ENCODE measurements around the gene CDHR1.
"Not testable (repeated sequence)": the region's sequence is repeated elsewhere in the genome, so short reads cannot be mapped to it uniquely, and the experiment has no call there.

The CDHR1 gene

DNA sequence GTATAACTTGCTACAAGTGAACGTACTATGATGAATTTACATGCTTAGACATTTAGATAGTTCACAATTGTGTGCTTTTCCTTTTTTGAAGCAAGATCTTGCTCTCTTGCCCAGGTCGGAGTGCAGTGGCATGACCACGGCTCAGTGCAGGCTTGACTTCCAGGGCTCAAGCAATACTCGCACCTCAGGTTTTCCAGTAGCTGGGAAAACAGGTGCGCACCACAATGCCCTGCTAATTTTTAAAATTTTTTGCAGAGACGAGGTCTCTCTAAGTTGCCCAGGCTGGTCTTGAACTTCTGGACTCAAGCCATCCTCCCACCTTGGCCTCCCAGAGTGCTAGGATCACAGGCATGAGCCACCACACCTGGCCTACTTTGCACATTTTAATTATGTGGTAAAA, 18.9 kb upstream of the CDHR1 start:
- no peak for DNase-seq

DNA sequence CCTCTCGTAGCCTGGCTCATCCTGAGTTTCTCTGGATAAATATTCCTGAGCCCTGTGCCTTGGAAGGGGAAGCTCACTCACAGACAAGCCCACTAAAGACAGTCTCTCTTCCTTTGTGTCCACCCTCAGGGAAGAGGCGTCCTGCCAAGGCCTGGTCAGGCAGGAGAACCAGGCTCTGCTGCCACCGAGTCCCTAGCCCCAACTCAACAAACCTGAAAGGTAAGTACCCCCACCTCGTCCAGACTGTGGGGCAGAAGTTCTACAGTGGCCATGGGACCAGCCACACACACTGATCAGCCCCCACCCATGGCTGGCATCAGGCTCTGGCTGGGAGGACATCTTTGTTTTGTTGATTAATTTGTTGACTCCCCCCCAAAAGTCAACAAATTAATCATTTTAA, 18.0 kb upstream of the CDHR1 start:
- no peak for DNase-seq

DNA sequence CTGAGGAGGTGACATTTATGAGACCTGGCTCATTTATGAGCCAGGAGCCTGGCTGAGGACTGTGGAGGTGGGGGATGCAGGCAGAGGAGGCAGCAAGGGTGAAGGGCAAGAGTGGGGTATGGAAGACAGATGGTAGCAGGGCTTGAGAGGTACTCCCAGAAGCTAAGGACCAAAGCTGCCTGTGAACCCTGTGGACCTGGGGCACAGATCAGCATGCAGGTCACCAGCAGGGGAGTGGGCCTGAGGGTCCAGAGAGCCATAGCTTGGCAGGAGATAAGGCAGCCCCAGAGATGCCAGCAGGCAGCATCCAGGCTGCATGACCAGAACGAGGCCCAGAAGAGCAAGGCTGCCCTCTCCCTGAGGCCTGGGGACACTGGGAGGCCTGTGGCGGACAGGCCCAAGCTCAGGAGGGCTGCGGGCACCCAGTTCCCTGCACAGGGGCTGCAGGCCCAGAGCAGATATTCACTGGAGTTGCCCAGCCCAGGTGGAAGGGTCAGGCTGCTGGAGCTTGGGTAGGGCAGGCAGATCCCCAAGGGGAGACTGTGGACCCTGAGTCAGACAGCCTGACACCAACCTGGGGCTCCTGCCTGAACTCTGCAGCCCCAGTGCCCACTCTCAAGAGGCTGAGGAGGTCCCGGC, 17.4 kb upstream of the CDHR1 start:
- DNase-seq = no peak

DNA sequence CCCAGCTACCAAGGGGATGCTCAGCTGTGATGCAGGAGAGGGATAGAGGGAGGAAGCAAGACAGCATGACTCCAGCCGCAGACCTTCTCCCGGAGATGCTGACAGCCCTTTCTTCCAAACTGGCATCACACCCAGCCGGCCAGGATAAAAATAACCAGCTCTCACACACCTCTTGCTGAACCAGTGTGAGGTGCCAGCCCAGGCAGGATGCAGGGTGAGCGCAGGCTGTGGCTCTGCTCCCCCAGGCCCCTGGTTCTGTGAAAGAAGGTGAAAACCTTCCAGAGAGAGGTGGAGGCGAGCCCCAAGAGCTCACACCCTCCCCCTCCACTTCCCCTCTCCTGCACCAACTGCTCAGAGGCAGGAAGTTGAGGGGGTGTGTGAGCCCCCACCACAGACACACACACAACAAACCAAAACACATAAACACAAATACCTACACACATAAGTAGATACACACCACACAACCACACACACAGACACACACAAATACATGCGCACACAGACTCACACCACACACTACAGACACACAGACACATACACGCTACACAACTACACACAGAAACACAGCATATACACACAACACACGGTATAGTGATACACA, 16.7 kb upstream of the CDHR1 start:
- DNase-seq = no peak

DNA sequence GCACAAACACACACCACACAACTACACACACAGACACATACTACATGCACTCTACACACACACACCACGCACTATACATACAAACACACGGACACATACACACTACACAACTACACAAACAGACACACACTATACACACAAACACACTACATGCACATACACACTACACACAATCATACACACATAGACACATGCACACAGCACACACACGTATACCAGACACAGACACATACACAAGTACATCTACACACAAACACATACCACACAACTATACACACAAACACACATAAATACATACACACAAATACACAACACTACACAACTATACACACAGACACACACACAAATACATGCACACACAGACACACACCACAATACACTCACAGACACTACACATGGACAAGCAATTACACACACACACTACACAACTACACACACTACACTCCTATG, 16.2 kb upstream of the CDHR1 start:
- no peak for DNase-seq

DNA sequence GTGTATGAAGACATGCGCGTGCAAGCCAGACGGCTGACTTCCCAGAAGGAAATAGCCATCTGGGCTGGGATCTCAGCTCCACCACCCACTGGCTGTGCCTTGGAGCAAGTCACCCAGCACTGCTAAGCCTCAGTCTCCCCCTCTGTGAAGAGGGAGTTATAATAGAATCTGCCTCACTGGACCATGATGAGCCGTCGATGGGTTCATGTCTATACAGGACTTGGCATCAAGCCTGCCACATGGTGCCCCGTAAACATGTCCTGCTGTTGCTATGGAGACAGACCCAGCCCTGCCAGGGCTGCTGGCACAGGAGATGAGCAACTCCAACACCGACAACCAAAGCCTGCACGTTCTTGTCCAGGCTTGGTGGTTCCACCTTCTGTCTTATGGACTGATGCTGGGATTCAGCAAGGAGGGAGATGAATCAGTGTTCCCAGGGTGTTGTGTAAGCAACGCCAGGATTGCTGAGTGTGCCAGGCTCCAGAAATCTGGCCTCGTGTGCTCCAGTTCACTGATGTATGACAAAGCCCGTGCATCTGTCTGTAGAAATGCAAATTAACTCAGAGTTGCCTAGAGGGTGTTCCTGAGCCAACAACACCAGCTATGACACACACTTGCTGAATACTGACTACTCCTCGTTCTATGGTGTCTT, 15.2 kb upstream of the CDHR1 start:
- DNase-seq = no peak

DNA sequence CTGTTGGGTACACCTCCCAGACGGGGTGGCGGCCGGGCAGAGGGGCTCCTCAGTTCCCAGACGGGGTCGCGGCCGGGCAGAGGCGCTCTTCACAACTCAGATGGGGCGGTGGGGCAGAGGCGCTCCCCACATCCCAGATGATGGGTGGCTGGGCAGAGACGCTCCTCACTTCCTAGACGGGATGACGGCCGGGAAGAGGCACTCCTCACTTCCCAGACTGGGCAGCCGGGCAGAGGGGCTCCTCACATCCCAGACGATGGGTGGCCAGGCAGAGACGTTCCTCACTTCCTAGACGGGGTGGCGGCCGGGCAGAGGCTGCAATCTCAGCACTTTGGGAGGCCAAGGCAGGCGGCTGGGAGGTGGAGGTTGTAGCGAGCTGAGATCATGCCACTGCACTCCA, 14.0 kb upstream of the CDHR1 start:
- not testable (repeated sequence) for DNase-seq

DNA sequence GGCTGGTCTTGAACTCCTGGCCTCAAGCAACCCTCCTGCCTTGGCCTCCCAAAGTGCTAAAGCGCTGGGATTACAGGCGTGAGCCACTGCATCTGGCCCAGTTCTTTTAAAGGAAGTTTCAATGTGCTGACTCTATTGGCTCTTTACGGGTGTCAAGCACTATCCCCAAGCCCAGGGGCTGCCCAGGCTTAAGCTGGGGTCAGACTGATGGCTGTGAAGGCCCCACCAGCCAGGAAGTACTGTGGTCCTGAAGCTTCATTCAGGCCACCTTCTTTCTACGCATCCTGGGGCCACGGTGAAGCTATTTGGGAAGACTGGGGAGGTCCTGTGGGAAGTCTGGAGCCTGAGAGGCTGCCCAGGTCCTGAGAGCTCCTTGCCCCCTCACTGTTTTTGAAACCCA, 12.7 kb upstream of the CDHR1 start:
- DNase-seq = no peak

DNA sequence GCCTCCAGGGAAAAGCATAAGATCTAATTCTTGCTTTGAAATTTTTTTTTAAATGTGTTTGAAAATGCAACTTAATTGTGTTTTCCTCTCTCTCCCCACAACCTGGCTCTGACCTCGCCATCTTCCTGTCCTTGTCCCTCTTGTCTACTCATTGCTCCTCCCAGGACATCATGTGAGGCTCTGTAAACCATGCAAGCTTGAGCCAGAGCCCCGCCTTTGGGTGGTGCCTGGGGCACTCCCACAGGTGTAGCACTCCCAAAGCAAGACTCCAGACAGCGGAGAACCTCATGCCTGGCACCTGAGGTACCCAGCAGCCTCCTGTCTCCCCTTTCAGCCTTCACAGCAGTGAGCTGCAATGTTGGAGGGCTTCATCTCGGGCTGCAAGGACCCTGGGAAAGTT, 9.8 kb upstream of the CDHR1 start:
- no peak for DNase-seq

DNA sequence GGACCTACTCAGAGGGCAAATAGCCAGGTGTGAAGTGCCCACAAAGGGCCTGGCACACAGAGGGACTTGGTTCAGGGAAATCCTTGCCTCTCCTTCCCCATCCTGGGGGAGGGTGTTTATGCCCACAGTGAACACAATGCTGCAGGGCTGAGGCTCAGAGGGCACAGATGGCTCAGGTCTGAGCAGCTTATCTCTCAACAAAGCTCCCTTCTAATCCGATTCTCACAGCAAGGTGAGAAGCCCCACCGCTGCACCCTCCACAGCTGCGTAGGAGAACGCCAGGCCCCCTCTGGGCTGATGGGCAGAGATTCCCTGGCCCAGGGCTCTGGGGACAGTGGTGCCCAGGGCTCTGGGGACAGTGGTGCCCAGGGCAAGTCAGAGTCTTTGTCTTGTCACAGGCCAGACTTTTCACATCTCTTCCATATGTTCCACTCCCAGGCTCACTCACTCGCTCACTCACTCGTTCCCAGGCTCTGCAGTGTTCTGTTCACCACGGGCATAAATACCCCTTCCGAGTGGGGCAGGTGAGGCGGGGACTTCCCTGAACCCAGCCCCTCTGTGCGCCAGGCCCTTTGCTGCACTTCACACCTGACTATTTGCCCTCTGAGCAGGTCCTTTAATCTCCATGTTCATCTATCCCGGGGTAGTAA, 8.7 kb upstream of the CDHR1 start:
- no peak for DNase-seq

DNA sequence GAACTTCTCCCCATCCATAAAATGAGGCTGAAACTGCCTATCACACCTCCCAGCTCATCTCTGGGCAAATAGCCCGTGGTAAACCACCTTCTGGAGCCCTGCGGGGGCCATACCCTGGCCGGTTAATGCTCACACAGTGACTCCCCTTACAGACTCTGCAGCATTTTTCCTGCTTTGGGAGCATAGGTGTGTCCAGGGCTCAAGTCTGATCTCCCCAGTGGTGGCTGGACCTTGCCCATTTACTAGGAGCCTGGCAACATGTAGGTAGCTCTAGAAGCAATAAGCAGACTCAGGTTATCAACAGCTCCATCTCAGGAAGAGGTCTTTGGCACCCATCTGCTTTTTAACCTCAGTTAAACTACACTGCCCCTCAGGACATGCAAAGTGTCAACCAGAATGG, 5.5 kb upstream of the CDHR1 start:
- DNase-seq = no peak

DNA sequence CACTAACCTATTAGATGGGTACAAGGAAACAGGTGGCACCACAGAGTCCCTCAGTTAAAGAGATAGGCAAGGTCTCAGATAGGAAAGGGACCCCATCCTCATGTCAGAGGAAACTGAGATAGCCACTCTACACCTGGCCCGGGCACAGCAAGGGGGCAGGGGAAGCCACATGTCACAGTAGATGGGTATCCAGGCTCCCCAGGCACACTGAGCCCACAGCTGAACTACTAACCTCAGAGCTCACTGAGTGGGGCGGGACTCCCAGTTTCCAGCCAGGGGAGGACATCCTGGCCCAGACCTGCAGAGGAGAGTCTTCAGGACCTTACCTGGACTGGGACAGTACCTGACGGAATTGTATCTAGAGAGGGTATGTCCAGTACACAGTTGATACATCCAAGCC, 3.7 kb upstream of the CDHR1 start:
- DNase-seq = no peak

DNA sequence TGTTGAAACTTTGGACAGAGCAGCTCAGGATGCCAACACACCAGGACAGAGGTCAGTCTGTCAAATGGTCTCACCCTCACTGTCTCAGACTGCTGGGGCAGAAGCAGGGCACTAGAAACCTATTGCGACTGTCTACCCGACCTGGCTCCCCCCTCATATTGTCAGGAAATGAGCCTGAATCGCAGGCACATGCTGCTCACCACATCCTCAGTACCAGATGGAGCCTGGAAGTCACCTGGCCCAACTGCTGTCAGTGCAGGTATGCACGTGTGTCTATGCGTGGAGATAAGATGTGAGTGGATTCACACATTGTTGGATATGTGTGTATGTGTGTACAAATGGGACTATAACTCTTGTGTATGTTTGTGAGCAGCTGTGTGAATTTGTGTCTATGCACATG, 3.2 kb upstream of the CDHR1 start:
- no peak for DNase-seq

DNA sequence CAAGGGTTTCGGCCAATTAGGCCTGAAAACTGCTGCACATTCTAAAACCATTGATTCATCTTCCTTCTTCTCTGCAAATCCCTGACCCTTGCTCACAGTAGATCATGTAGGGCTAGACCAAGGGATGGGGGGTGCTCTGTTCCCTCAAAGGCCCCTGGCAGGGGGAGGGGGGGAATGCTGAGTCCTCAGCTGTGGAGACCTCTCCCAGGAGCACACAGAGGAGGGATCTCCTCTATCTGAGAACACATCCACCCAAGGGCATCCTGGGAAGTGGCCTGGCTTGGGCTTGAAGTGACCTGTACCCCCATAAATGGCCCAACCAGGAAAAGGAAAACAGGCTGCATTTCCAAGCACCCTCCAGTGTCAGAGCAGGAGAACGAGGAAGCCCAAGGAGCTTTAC, 1.0 kb upstream of the CDHR1 start:
- DNase-seq = no peak

DNA sequence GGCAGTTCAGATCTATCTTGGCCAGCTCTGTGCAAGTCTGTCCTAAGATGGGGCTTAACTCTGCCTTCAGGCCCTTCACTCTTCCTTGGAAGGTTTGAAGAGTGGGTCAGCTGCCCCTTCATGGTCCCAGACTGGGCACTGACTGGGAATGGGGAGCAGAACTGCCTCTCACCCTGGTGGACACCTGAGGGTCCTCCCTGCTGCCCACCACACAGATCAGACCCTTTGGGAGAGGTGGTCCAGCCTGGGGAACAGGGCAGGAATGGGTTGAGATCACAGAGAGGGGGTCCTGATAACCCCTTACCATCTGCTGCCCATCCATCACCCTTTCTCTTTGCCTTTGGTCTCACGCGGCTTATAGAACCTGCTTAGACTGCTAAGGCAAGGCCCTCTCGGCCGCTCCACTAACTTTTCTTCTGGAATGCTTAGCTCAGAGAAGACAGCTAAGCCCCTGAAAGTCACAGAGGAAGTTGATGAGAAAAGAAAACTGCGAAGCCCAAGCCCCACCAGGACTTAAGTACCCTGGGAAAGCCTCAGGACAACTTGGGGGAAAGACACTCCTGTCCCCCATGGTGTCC, 402 bp upstream of the CDHR1 start:
- no peak for DNase-seq

DNA sequence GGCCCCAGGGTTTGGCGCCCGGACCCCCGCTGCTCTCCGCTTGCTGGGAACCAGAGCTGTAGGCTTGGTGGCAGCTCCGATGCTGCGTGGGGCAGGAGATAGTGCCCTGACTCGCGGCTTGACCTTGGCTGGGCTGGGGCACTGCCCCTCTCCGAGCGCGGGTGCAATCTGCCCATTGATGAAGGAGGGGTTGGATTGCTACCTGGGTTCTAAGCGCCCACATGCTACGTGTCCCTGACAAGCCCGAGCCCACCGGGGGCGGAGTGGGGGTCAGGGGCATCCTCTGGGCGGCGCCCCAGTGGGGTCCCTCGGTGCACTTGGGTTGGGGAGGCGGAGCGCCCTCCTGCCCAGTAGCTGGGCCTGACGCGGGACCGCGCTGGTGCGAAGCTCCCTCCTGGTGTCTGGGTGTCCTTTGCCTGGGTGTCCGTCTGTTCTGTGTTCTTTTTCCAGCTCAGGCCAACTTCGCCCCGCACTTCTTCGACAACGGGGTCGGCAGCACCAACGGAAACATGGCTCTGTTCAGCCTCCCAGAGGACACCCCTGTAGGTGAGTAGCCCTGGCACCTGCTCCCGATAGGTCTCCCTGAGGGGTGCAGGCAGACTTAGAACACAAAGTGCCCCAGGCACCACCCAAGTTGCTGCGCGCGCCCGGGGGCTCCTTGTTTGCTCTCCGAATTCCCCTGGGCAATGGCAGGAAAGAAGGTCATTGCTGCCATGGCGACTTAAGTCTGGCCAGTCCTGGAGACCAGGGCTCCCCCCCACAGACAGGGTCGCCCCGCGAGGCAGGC, 900 bp downstream of the CDHR1 start:
- no peak for DNase-seq

DNA sequence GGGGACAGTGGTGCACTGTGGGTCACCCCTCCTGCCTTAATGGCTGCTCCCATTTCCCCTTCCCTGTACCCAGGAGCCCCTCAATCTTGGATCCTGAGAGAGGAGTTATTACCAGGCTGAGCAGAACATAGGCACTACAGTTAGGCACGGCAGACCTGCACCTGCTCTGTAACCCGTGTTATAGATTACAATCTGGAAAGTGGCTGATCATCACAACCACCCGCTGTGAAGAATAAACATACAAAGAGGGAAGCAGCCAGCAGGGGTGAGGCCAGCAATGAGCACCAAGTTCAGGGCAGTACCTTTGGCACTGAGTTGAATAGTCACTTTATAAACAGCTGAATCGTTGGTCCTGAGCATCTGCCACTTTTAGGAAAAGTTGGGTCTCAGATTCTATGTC, 1.7 kb downstream of the CDHR1 start:
- DNase-seq = no peak

DNA sequence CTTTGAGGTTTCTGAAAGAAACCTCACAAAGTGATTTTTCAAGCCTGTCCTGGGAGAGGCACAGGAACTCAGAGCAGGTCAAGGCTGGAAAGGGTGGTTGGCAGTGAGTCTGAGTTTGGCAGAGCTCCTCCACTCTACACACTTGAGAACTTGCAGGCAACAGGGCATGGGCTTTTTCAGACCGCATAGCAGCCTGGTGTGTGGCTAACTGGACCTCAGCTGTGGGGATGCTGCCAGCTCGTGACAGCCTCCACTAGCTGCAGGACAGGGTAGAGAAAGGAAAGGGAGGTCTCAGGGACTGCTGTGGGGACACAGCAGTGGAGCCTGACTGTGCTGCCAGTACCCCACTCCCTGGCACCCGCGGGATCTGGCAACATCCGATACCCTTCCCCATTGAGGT, 2.6 kb downstream of the CDHR1 start:
- DNase-seq = no peak

DNA sequence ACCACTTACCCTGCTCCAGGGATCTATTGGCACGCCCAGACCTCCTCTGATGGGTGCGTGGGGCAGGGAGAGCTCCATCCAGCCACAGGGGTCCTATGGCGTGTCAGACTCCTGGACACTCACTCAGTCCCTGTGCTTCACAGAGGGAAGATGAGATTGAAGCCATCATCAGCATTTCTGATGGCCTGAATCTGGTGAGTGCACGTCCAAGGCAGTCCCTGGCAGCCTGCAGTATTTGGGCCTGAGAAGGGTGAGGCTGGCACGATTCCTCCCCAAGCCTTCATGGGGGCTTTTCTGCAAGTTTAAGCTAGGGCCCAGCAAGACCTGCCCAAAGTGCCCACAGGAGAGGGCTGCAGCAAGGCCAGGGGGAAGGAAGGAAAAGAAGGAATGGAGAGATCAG, 3.3 kb downstream of the CDHR1 start:
- DNase-seq = no peak

DNA sequence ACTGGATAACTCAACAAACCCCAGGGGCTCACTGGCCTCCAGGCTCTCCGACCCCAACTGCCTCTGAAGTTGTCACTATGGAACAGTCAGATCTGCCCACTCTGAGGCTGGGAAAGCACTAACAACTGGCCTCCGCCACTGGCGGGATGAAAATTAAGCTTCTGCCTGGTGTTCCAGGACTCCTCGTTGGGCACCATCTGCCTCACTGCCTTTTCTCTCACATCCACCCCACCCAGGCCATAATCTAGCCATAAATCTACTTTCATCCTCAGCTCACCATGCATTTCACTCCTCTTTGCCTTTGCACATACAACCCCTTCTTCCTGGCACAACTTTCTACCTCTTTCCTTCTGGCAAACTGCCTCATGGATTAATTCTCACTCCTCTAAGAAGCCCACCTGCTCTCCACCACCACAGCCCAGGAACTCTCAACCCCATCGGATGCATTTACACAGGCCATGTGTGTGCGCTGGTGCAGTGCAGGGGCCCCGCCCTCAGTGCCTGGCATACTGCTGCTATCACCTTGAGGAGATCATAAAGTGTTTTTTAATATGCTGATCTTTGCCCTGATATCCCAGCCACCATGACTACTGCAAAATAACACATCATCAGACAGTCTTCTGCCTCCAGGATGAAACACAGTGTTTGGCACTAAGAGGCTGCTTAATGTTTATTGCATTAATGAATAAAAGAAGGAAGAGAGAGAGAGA, 4.0 kb downstream of the CDHR1 start:
- no peak for DNase-seq

DNA sequence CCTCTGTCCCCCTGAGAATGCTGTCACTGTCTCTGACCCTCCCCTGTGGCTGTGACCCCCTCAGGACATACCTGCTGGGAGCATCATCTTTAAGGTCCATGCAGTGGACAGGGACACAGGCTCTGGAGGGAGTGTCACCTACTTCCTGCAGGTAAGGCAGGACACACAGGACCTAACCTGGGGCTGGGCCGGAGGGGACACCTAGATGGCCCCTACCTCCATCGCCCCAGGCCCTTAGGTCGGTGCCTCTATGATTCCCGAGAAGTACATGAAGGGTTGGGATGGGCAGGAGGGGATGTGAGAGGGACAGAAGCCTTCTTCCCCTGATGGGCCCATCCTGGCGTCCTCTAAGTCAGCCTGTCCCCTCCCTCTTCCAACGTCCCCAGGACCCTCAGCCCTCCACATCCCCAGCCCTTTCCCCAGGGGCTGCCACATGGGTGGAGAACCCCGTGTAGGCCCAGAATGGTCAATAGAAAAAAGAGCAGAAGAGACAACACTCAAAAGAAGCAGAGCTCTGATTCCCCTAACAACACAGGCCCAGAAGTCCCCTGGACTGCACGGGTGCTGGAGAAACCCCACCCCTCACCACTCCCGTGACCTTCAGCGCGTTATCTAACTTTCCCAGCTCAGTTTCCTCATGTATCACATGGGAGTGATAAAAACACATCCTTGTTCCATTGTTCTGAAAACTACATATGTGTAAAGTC, 6.4 kb downstream of the CDHR1 start:
- DNase-seq = no peak

DNA sequence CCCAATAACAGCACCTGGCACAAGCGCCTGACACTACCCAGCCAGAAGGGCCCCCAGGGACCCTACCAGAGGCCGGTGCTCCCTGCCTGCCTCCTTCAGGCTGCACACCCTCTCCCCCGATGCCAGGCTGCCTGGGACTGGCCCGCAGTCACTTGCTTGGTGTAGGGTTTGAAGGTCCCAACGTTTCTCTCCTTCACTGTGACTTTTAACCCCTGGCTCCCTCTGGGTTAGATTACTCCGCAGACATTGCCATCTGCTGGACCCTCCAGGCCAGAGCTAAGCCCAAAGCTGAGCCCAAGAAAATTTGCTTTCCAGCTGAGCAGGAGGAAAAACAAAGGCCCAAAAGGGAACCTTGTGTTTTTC, 6.9 kb downstream of the CDHR1 start:
- no peak for DNase-seq

Measured in KG1 (cell line).